Endodermal cell (in vitro differentiated cells): ENCODE measurements around the gene BAZ1A. TPM values are rescaled to one million over a fixed set of nuclear protein-coding genes. Genes with fewer than 3 reads are reported as not detected.

Source experiments
- DNase-seq: peaks from one replicate; pipeline ENCODE4 v3.0.0-alpha.2; 2017
- H3K27ac ChIP-seq: 2 replicates; pipeline ENCODE4 v1.5.1; 2013; ENCODE audit warnings: mild to moderate bottlenecking, low read depth, low read length, moderate library complexity
- H3K27me3 ChIP-seq: 2 replicates; pipeline ENCODE4 v1.6.1; 2013; ENCODE audit warnings: mild to moderate bottlenecking, low read length, moderate library complexity; ENCODE audit not compliant: insufficient read depth, control insufficient read depth, poor library complexity, severe bottlenecking
- H3K36me3 ChIP-seq: 2 replicates; pipeline ENCODE4 v1.7.0; 2013; ENCODE audit warnings: mild to moderate bottlenecking, low read length, moderate library complexity; ENCODE audit not compliant: control insufficient read depth, insufficient read depth
- H3K4me1 ChIP-seq: one replicate; pipeline ENCODE4 v1.7.0; 2013; ENCODE audit warnings: low read length; ENCODE audit not compliant: control insufficient read depth, insufficient read depth
- H3K4me3 ChIP-seq: 2 replicates; pipeline ENCODE4 v1.5.1; 2013; ENCODE audit warnings: mild to moderate bottlenecking, low read length, moderate library complexity
- H3K9ac ChIP-seq: 2 replicates; pipeline ENCODE4 v1.6.1; 2013; ENCODE audit warnings: mild to moderate bottlenecking, low read length, moderate library complexity; ENCODE audit not compliant: poor library complexity, severe bottlenecking; ENCODE audit errors: extremely low read depth
- H3K9me3 ChIP-seq: 2 replicates; pipeline ENCODE4 v1.6.1; 2013; ENCODE audit warnings: mild to moderate bottlenecking, low read length, moderate library complexity; ENCODE audit not compliant: control insufficient read depth
- H3K27ac Mint-ChIP-seq: 2 replicates; pipeline ENCODE4 v1.8.0; 2020; ENCODE audit warnings: mixed read lengths
- H3K27me3 Mint-ChIP-seq: 2 replicates; pipeline ENCODE4 v1.8.0; 2021; ENCODE audit warnings: mild to moderate bottlenecking, mixed read lengths; ENCODE audit not compliant: insufficient read depth
- H3K36me3 Mint-ChIP-seq: 2 replicates; pipeline ENCODE4 v1.8.0; 2020; ENCODE audit warnings: low read depth, mixed read lengths
- H3K4me1 Mint-ChIP-seq: 2 replicates; pipeline ENCODE4 v1.8.0; 2020; ENCODE audit warnings: mixed read lengths
- H3K4me3 Mint-ChIP-seq: 2 replicates; pipeline ENCODE4 v1.8.0; 2020; ENCODE audit warnings: mild to moderate bottlenecking, moderate library complexity, mixed read lengths
- H3K9me3 Mint-ChIP-seq: 2 replicates; pipeline ENCODE4 v1.8.0; 2020; ENCODE audit warnings: mild to moderate bottlenecking, mixed read lengths
- CTCF ChIP-seq: fragments of 200-600 bp; sonication (generic); conservative IDR thresholded peaks from 2 replicates; pipeline ENCODE4 v1.5.0; 2021; ENCODE audit warnings: antibody characterized with exemption, mild to moderate bottlenecking
- WGBS, 2 experiments: methylation state at CpG; one replicate each; pipeline versions ENCODE4 v1.1.5 to v1.1.7; 2013; ENCODE audit warnings: missing lambda C conversion rate in 2 of 2, mixed read lengths in 1 of 2; ENCODE audit not compliant: insufficient coverage in 1 of 2, insufficient read length in 1 of 2; 5-methylcytosine and 5-hydroxymethylcytosine counted together
- total RNA-seq, 2 donors: library from RNA; stranded (reverse); fragmentation: NEBNext Ultra II Directional in 1 of 2; extraction: Animal tissue kit (Norgen Biotek cat#: 25700) in 1 of 2; gene quantifications; 2 replicates in 1 of 2; 3 replicates in 1 of 2; pipeline ENCODE4 v1.2.1, GENCODE V29; 2021

Gene BAZ1A
- total RNA-seq, 2 donors from 2014 or later = 22.3 to 23.3 TPM

- H3K27me3 Mint-ChIP-seq = peaks cover 2% of the 10 kb centered on the region
- H3K27ac ChIP-seq = no peak overlapping the region
- no peak overlapping the region for H3K9ac ChIP-seq
Measured at GRCh38 chr14:34710006-34710405, 165.2 kb downstream of the BAZ1A start.

GRCh38 chr14:34707722-34708121, 167.4 kb downstream of the BAZ1A start:
- no peak overlapping the region for H3K4me3 ChIP-seq
- H3K27ac ChIP-seq = no peak overlapping the region
- H3K4me1 ChIP-seq = no peaks in the 10 kb centered on the region
- Mint-ChIP-seq H3K9me3 (no peaks in the 10 kb centered on the region), H3K36me3 (peaks cover 5% of the 10 kb centered on the region), H3K27ac (no peak overlapping the region), H3K4me3 (no peak overlapping the region), H3K27me3 (no peaks in the 10 kb centered on the region), H3K4me1 (no peaks in the 10 kb centered on the region)
- no peaks in the 10 kb centered on the region for H3K9me3 ChIP-seq
- H3K9ac ChIP-seq = no peak overlapping the region
- 100% methylated on average over 2 of the region's 3 CpGs for WGBS, 2 experiments
- no peak for TF ChIP-seq CTCF
- DNase-seq = no peak
- H3K36me3 ChIP-seq = peaks cover 16% of the 10 kb centered on the region
- H3K27me3 ChIP-seq = no peaks in the 10 kb centered on the region

More at GRCh38 chr14:34710006-34710405, 165.2 kb downstream of the BAZ1A start:
- Mint-ChIP-seq H3K27ac (no peak overlapping the region), H3K4me3 (no peak overlapping the region), H3K9me3 (no peaks in the 10 kb centered on the region), H3K4me1 (peaks cover 5% of the 10 kb centered on the region), H3K36me3 (peaks cover 5% of the 10 kb centered on the region)
- H3K4me3 ChIP-seq = no peak overlapping the region
- no peaks in the 10 kb centered on the region for H3K4me1 ChIP-seq
- 86 to 96% methylated on average over 1 of the region's 1 CpG for WGBS, 2 experiments
- no peak for TF ChIP-seq CTCF
- H3K36me3 ChIP-seq = peaks cover 16% of the 10 kb centered on the region
- H3K27me3 ChIP-seq = peaks cover 1% of the 10 kb centered on the region
- DNase-seq = no peak
- H3K9me3 ChIP-seq = no peaks in the 10 kb centered on the region

Other genes with a start within 250 kb of the BAZ1A start
- gene SNX6, start 245.2 kb downstream of the BAZ1A start, total RNA-seq = 10 to 100 TPM; 69.6 to 73.2 TPM
- gene CFL2, start 160.8 kb downstream of the BAZ1A start, total RNA-seq = 10 to 100 TPM; 13.7 to 16.5 TPM
- gene SRP54, start 107.6 kb upstream of the BAZ1A start, total RNA-seq = 10 to 100 TPM; 58.3 to 80.3 TPM
- gene FAM177A1, start 170.9 kb upstream of the BAZ1A start, total RNA-seq = 10 to 100 TPM; 74.8 to 92.3 TPM
- 10 to 100 TPM; 18.6 to 36.8 TPM for gene PPP2R3C, start 246.6 kb upstream of the BAZ1A start, total RNA-seq
- 10 to 100 TPM; 45.6 to 57.2 TPM for gene PRORP, start 247.2 kb upstream of the BAZ1A start, total RNA-seq